GM19467 (cell line): Measurements from ENCODE around the gene BICD1.
"Not testable (repeated sequence)": the region's sequence is repeated elsewhere in the genome, so short reads cannot be mapped to it uniquely, and the experiment has no call there.

Source experiments
- ATAC-seq: cut with Tn5 transposase; IDR thresholded peaks from one replicate; pipeline ENCODE4 v1.9.1; 2021; ENCODE audit warnings: mild to moderate bottlenecking, moderate library complexity; ENCODE audit not compliant: unreplicated experiment

The BICD1 gene

DNA sequence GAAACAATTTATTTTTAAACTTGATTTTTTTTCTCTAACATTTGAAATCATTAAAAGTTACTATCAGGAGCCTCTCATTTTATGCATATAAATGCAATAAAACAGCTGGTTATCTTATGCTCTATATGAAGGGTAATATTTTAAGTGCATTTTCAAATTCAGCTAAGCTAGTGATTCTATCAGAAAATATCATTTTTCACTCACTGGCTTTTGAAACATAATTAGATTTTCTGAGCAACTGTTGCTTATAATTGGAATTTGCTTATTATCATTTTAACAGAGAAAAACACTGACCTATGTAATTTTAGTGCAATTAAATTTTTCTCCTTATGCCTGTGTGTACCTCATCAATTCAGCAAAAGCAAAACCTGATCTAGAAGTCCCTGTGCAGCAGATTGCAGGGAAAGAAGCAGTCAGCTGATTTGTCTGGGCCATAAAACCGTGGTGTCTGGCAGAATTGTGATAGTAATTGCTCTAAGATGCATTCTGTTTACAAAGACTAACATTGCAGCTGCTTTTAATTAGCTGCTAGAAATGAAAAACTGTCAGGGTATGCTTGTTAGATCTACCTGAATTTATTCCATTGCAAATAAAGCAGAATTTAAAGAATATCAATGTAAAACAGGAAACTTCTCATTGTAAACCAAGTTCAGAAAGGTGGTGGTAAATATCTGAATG is 75.0 kb downstream of the BICD1 start:
- no peak for ATAC-seq

DNA sequence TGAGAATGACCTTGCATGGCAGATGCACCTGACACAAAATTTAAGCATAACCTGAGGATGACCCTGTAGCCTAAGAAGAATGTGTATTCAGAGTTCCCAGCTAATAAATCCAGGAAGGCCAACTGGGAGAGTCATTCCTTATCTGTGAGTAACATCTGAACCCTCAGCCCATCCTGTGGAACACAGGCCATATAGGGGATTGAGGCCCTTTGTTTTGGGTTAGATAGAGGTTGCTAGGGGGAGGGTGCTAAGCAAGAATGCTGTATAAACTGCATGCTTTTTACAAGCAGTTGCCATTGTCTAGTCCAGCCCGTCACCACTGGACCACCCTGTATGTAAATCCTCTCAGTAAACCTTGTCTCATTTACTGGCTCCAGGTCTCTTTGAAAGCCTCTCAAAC is 77.0 kb downstream of the BICD1 start:
- no peak for ATAC-seq

DNA sequence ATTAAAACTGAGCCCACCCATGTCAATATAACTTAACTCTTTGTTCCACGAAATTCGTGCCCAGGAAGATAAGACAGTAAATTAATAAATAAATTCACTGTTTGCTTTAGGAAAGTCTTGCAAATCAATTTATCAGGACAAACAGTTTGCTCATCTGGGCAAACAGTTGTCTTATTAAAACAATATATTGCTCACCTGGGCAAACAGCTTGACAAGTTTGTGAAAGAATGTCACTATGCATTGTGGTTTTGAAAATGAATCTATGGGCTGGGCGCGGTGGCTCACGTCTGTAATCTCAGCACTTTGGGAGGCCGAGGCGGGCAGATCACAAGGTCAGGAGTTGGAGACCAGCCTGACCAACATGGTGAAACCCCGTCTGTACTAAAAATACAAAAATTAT is 80.5 kb downstream of the BICD1 start:
- not testable (repeated sequence) for ATAC-seq

DNA sequence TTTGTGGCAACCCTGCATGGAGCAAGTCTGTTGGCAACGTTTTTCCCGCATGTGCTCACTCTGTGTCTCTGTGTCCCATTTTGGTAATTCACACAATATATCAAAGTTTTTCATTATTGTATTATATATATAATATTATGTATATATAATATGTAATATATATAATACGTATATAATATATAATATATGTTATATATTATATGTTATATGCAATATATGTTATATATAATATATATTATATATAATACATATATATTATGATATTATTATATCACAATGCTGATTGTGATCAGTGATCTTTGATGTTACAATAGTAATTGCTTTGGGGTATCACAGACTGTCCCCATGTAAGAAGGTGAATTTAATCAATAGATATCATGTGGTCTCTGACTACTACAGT is 84.8 kb downstream of the BICD1 start:
- ATAC-seq: no peak

DNA sequence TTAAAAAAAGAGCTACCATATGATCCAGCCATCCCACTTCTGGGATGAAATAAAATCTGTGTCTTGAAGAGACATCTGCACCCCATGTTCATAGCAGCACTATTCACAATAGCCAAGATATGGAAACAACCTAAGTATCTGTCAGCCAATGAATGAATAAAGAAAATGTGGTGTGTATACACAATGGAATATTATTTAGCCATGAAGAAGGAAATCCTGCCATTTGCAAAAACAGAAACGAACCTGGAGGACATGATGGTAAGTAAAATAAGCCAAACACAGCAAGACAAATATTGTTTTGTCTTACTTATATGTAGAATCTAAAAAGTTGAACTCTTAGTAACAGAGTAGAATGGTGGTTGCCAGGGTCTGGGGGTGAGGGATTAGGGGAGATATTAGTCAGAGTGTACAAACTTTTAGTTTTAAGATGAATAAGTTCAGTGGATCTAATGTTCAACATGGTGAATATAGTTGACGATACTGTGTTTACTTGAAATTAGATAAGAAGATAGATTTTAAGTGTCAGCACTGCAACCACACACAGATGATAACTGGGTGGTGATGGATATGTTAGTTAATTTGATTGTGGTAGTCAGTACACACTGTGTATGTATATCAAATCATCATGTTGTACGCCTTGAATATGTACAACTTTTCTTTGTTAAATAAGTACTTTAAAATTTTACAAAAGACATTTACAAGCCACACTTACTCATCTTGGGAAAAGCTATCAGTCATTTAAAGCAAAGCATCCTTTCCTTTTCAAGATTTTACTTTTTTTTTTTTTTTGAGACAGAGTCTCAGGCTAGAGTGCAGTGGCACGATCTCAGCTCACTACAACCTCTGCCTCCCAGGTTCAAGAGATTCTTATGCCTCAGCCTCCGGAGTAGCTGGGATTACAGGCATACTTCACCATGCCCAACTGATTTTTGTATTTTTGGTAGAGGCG is 89.9 kb downstream of the BICD1 start:
- no peak for ATAC-seq

DNA sequence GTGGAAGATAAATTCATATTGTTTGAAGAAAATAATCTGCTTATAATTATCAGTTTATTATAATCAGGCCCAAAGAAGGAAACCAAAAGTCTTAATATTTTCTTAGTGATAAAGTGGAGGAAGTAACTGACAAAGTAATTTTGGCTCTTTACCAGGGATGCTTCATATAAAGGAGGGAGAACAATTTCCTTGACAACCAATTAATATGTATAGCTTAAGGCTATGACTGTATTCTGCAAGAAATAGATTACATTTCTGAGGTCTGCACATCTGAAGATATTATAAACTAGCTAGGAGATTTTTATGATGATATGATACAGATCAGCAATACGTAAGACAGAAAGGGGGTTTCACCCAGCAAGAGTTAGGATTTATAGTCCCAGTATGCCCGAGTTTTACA is 90.8 kb downstream of the BICD1 start:
- ATAC-seq: no peak

DNA sequence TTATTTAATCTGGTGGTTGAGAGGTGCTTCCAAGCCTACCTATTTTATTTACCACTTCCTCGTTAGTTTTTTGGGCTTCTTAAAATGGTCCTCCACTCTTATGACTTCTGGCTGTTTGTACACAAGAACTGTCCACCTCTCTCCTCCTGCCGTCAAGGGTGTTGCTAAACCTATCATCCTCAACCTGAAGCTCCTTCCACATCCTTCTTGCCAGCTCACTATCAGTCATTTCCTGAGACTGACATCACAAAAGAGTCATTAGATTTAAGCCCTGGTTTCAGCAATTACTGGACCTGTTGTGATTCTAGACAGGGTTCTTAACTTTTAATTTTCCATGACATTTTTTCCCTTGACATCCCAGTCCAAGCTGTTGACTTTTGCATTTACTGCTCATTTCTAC is 91.9 kb downstream of the BICD1 start:
- ATAC-seq: no peak

DNA sequence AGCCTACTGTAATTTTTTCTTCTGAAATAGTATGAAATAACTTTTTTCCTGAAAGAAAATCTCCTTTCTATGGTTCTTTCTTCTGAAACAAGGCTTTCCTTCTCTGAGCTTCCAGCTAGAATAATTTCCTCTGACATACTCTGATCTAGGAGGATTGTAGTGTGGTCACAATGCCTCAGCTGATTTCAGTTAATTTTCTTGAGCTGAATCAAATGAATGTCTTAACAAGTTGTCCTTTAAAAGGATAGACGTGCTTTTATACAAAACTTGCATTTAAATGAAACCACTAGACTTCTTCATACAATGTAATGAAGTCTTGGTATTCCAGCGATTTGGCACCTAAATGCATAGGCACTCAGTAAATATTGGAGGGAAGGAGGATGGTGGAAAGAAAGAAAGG is 94.4 kb downstream of the BICD1 start:
- ATAC-seq: no peak

DNA sequence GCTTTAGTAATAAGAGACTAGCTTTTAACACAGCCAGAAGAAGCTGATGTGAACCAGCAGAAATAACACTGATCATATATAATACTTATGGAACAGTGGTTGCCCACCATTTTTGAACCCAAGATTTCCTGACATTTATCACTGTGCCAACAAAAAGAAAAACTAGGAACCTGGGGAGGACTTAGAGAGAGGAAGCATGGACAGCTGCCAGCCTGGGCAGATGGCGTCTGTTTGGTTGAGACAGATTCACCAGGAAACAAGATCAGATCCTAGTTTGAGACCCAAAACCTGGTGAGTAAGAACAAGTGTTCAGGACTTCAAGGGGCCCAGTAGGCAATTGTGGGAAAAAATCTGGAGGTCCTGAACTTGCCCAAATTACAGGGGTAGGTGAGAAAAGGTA is 95.3 kb downstream of the BICD1 start:
- no peak for ATAC-seq

DNA sequence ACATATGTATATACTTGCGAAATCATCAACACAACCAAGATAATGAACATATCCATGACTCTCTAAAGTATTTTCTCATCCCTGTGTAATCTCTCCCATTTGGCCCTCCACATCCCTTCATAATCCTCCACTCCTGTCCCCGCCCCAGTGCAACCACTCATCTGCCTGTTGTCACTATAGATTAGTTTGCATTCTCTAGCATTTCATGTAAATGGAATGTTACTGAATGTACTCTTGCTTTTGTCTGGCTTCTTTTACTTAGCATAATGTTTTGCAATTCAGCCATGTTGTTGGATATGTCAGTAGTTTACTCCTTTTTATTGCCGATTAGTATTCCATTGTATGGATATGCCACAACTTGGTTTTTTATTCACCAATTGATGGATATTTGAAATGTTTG is 99.1 kb downstream of the BICD1 start:
- ATAC-seq: no peak

DNA sequence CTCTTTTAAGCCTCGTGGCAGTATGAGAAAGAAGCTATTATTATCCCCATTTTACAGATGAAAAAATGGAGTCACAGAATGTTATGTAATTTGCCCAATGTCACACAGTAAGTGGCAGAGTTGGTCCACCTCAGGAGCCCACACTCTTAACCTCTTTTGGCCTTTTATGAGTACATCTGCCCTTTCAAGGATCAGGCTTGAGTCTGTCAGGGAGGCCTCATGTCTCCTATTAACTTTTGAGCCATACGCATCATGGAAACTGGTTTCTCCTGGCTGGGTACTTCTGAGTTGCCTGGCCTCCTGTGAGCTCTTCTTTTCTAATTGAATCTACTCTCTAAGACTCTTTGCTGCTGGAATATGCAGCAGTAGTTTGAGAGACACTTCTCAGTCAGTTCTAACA is 101.7 kb downstream of the BICD1 start:
- ATAC-seq: no peak

DNA sequence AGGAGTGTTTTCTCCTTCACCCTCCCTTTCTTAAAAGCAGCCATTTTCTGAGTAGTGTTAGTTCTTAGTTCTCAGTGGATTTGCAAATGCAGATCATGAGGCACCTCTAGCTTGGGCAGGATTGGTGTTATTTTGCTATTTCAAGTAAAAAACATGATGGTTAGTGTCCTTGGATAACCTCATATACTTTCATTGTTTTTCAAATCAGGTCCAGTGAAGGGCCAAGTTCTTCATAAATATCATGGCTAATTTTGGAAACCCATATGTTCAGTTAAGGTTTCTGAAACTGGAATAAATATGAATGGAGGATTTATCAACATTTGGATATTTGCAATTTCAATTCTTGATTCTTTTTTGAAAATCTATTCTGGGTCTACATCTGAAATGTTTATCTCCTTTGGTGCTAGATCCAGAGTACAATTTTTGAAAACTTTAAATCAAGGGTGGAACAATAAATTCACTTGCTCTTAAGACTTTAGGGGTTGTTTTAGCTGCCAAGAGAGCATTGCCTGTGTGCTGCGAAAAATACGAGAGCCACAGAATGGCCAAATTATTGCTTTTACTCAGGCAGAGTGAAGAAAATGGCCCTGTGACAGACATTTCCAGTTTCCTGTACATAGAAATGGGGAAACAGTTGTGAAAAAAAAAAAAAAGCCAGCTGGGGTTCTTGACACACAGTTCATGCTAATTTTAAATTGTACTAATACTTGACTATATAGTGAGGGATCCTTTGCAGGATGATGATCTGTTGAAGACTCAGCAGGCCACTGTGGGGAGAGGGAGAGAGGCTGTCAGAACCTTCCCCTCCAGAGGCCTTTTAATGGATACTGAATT is 104.6 kb downstream of the BICD1 start:
- no peak for ATAC-seq

DNA sequence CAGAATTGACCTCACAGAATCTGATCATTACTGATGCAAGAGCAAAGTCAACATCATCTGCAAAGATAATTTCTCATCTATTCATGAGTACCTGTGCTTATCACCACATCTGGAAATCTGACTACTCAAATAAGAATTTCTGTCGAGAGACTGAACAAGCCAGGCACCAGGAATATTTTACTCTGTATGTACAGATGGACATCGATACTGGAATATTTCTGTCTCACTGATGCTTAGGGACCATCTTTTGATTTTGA is 105.2 kb downstream of the BICD1 start:
- ATAC-seq: no peak

DNA sequence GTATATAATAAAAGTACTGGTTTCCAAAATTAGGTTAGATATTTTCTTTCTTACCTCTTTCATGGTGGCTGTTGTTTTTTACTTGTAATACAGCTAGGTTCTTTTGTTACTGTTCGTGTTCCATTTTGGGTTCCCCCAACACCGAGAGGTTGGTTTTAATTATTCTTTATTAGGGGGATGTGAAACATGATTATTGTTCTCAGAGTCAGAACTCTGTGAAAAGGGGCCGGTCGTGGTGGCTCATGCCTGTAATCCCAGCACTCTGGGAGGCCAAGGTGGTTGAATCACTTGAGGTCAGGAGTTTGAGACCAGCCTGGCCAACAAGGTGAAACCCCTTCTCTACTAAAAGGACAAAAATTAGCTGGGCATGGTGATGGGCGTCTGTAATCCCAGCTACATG is 108.1 kb downstream of the BICD1 start:
- no peak for ATAC-seq

DNA sequence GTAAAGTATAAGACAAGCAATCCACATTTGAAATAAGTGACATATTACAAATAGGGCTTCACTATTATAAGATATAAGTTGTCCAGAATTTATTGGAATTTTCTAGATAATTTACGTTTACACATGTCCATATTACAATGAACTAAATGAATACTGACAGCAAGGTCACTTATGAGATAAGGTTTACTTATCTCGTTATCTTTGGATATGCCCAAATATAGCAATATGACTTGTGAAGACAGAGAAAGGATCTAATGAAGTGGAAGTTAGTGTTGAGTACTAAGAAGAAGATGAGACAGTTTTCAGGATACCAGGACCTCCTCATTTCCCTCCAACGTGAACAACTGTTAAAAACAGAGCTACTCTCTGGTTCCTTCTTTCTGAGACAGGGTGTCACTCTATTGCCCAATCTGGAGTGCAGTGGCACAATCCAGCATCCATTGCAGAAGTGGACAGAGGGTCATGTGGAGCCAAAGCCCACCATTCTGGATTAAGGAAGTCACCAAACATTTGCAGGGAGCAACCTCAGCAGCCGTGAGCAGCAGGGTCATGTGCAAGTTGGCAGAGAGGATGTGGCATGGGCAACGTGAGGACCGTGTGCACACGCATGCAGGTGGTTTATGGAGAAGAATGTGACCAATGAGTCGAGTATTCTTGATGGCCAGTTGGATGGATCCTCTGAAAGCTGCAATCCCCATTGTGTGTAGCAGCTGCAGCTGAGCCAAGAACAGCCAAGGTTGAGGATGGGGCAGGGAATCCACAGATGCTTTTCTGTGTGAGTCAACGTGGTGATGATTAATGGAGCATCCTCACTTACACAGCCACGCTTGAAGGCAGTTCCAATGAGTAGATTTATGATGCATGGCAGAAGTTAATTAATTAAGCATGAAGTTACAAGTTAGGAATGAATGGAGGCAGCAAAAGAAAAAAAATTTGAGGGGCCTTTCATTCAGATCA is 111.0 kb downstream of the BICD1 start:
- ATAC-seq: no peak

DNA sequence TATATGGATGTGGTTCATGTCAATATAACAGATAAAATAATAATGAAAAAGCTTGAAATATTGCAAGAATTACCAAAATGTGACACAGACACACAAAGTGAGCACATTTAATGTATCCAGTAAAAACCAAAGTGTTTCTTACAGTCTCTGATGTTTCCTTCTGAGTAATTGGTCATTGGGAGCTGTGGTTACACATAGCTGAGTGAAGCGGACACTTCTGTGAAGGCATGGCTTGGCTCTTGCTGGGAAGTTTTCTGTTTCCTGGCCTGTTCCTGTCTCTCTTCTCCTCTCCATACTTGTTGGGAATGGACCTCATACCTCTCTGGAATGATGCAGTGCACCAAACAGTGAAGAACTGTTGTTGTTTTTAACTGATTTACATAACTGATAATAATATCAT is 117.3 kb downstream of the BICD1 start:
- ATAC-seq: no peak

DNA sequence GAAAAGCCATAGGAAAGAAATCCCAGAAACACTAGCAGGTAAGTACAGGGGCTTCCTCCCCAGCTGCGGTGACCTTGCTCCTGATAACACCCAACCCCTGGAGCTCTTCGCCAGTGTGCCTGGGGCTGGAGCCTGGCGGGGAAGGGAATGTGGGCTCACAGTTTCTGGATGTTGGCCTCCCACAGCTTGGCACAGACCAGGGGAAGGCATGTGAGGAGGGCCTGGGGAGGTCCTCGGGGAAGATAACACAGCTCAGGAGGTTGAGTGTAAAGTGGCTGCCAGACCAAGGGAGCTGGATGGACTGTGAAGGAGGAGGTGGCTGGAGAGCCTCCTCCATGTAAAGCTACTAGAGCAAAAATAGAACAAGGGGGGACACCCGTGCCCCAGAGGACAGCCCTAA is 120.1 kb downstream of the BICD1 start:
- ATAC-seq: no peak

DNA sequence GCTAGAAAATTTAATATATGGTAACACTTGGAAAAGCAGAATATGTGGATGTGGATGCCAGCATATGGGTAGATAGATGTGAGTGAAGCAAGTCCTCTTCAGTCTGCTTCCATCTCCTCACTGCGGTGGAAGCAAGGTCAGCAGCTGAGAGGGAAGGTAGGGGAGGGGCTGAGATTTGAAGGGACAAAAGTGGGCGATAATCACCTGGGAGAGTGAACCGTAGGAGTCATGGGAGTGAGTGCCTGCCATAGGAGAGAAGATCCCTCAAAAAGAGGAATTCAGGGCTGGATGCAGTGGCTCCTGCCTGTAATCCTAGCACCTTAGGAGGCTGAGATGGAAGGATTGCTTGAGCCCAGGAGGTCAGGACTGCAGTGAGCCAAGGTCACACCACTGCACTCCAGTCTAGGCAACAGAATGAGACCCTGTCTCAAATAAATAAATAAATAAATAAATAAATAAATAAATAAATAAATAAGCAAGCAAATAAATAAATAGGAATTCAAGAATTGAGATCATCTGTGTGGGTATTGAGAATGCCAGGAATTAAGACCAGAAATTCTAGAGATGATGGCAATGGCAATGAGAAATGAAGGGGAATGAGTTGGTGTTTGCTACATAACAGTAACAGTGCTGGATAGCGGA is 123.4 kb downstream of the BICD1 start:
- no peak for ATAC-seq

DNA sequence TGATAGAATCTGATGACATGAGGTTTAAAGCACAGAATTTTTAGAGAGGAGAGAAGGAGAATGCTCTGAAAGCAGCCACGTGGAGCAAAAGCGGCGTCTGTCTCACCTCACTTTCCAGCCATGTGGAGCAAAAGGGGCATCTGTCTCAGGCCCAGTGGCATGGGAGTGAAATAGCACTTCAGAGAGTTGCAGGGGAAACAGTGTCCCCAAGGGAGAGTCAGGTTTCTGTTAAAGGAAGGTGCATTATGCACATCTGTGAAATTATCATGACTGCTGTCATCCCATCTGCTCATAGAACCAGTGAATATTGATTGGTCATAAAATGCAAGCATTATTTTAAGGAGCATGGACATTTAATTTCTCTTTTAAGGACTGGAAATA is 124.0 kb downstream of the BICD1 start:
- ATAC-seq: no peak

DNA sequence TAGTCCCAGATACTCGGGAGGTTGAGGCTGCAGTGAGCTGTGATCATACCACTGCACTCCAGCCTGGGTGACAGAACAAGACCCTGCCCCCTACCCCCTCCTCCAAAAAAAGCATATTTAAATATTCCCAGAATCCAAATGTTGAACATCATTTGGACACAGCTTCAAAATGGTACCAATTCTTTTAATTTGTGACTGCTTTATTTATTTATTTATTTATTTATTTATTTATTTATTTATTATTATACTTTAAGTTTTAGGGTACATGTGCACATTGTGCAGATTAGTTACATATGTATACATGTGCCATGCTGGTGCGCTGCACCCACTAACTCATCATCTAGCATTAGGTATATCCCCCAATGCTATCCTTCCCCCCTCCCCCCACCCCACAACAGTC is 124.7 kb downstream of the BICD1 start:
- ATAC-seq: not testable (repeated sequence)
